ENCODE results near the gene ACTG1.

ACTG1 gene

GRCh38 chr17:81547614-81547982 is 35.0 kb upstream of the ACTG1 start:
- Histone ChIP-seq H3K36me3 (ENCODE audit: control insufficient read depth, insufficient read depth, low read length) (peaks cover 41% of the 10 kb centered on the region), H3K4me3 (replicated peaks; ENCODE audit: low read depth, low read length) (no peak overlapping the region), H3K27me3 (replicated peaks; ENCODE audit: control insufficient read depth, insufficient read depth, low read length) (no peaks in the 10 kb centered on the region)
- TF ChIP-seq, protein P1, sequence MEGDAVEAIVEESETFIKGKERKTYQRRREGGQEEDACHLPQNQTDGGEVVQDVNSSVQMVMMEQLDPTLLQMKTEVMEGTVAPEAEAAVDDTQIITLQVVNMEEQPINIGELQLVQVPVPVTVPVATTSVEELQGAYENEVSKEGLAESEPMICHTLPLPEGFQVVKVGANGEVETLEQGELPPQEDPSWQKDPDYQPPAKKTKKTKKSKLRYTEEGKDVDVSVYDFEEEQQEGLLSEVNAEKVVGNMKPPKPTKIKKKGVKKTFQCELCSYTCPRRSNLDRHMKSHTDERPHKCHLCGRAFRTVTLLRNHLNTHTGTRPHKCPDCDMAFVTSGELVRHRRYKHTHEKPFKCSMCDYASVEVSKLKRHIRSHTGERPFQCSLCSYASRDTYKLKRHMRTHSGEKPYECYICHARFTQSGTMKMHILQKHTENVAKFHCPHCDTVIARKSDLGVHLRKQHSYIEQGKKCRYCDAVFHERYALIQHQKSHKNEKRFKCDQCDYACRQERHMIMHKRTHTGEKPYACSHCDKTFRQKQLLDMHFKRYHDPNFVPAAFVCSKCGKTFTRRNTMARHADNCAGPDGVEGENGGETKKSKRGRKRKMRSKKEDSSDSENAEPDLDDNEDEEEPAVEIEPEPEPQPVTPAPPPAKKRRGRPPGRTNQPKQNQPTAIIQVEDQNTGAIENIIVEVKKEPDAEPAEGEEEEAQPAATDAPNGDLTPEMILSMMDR (IDR thresholded peaks at IDR 0.05; ENCODE audit: insufficient read depth, low read length, poor library complexity, severe bottlenecking), result no peak
- DNase-seq (ENCODE audit: extremely low read depth, insufficient read length), result no peak

DNA sequence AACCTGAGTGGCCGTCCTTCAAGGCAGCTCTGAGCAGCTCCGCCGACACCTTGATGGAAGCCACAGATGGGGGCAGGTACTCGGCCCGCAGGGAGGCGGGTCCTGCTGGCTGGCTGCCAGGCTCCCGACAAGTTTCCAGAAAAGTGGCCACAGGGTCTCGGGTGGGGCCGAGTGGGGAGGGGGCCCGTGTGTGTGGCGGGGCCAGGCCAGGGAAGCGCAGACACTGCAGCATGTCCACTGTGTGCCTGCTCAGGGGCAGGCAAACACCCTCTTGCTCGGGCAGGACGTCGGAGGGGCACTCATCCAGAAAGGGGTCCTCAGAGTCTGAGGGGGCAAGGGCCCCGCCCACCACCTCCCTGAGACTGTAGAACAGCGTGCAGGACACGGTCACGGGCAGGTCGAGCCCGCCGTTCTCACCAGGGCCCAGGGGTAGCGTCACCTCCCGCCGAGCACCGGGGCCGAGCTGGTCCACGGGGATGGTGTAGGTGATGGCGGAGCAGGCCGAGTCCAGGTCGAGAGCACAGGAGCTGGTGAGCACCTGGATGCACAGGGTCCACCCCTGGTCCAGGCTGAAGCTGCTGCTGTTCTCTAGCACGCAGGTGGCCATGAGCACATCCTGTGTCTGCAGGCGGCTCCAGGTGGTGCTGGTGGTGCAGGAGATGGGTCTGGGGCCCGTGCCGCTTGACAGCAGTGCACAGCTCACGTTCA is 34.5 kb upstream of the ACTG1 start:
- TF ChIP-seq, protein P1 (IDR thresholded peaks at IDR 0.05; ENCODE audit: insufficient read depth, low read length, poor library complexity, severe bottlenecking), result no peak

DNA sequence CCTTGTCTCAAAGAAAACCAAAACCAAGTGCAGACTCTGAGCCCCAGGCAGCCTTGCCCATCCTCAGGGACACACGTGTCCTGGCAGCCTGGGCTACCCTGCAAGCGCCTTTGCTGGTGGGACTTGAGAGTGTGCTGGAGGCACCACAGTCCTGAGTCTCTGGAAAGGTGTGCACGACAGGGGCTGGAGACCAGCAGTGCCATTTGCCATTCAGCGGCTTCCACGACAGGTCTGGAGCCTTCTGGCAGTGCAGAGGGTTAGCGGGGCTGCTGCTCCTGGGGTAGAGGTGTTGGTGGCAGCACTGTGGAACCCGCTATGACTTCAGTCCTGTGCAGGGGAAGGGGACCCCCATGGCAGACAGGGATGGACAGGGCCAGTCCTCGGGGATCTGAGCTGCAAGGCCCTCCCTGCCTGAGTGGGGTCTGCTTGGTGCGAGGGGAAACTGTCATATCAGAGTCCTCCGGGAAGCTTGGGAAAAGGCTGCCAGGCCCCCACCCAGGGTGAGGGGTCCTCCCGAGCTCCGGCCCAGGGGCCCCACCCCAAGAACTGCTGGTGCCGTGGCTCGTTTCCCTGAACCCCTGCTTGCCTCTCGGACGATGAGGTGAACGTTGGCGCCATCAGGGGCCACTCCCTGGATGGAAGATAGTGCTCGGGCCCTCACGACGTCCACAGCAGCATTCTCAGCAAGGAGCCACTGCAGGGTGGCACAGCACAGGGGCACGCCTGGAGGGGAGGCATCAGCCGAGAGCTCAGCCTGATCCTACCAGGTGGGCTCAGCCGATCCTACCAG is 32.8 kb upstream of the ACTG1 start:
- H3K36me3 ChIP-seq (ENCODE audit: control insufficient read depth, insufficient read depth, low read length), result peaks cover 45% of the 10 kb centered on the region
- TF ChIP-seq, protein P1 (IDR thresholded peaks at IDR 0.05; ENCODE audit: insufficient read depth, low read length, poor library complexity, severe bottlenecking), result no peak
- DNase-seq (ENCODE audit: extremely low read depth, insufficient read length), result no peak
- no peaks in the 10 kb centered on the region for H3K27me3 ChIP-seq (replicated peaks; ENCODE audit: control insufficient read depth, insufficient read depth, low read length)
- H3K4me3 ChIP-seq (replicated peaks; ENCODE audit: low read depth, low read length), result no peak overlapping the region

More for the DNA sequence above, 34.5 kb upstream of the ACTG1 start:
- Histone ChIP-seq H3K4me3 (replicated peaks; ENCODE audit: low read depth, low read length) (no peak overlapping the region), H3K36me3 (ENCODE audit: control insufficient read depth, insufficient read depth, low read length) (peaks cover 41% of the 10 kb centered on the region), H3K27me3 (replicated peaks; ENCODE audit: control insufficient read depth, insufficient read depth, low read length) (no peaks in the 10 kb centered on the region)
- DNase-seq (ENCODE audit: extremely low read depth, insufficient read length), result no peak

- TF ChIP-seq, protein P1 (IDR thresholded peaks at IDR 0.05; ENCODE audit: insufficient read depth, low read length, poor library complexity, severe bottlenecking), result no peak
- peaks cover 40% of the 10 kb centered on the region for H3K36me3 ChIP-seq (ENCODE audit: control insufficient read depth, insufficient read depth, low read length)
Observed at GRCh38 chr17:81544281-81544974, 31.8 kb upstream of the ACTG1 start.

GRCh38 chr17:81543756-81544155 is 31.2 kb upstream of the ACTG1 start:
- DNase-seq (ENCODE audit: extremely low read depth, insufficient read length), result peak; percentile 9
- TF ChIP-seq, protein P1 (IDR thresholded peaks at IDR 0.05; ENCODE audit: insufficient read depth, low read length, poor library complexity, severe bottlenecking), result no peak
- peaks cover 36% of the 10 kb centered on the region for H3K36me3 ChIP-seq (ENCODE audit: control insufficient read depth, insufficient read depth, low read length)
- no peak overlapping the region for H3K4me3 ChIP-seq (replicated peaks; ENCODE audit: low read depth, low read length)
- H3K27me3 ChIP-seq (replicated peaks; ENCODE audit: control insufficient read depth, insufficient read depth, low read length), result no peaks in the 10 kb centered on the region

More at GRCh38 chr17:81544281-81544974, 31.8 kb upstream of the ACTG1 start:
- Histone ChIP-seq H3K4me3 (replicated peaks; ENCODE audit: low read depth, low read length) (no peak overlapping the region), H3K27me3 (replicated peaks; ENCODE audit: control insufficient read depth, insufficient read depth, low read length) (no peaks in the 10 kb centered on the region)
- DNase-seq (ENCODE audit: extremely low read depth, insufficient read length), result no peak
